Mesendoderm (in vitro differentiated cells): Measurements from ENCODE around the gene GAS2L2.

ENCODE experiments used
- DNase-seq: peaks from one replicate; pipeline ENCODE4 v3.0.0; 2013
- H2AK5ac ChIP-seq: 2 replicates; pipeline ENCODE4 v1.6.1; 2013; ENCODE audit warnings: low read length, inconsistent platforms
- H2BK120ac ChIP-seq: 2 replicates; pipeline ENCODE4 v1.6.1; 2013; ENCODE audit warnings: low read depth, mild to moderate bottlenecking, low read length, moderate library complexity, mixed read lengths
- H2BK15ac ChIP-seq: replicated peaks from 2 replicates; pipeline ENCODE4 v1.6.1; 2013; ENCODE audit warnings: low read depth, mild to moderate bottlenecking, moderate library complexity
- H2BK5ac ChIP-seq: 2 replicates; pipeline ENCODE4 v1.6.1; 2013; ENCODE audit warnings: low read length, inconsistent platforms
- H3K18ac ChIP-seq: 2 replicates; pipeline ENCODE4 v1.6.1; 2013; ENCODE audit warnings: mild to moderate bottlenecking, low read length, mixed read lengths
- H3K23ac ChIP-seq: one replicate; pipeline ENCODE4 v1.6.1; 2013; ENCODE audit warnings: low read length
- H3K27ac ChIP-seq: 2 replicates; pipeline ENCODE4 v1.5.1; 2013; ENCODE audit warnings: low read depth, mild to moderate bottlenecking, inconsistent platforms, low read length, moderate library complexity
- H3K27me3 ChIP-seq: 2 replicates; pipeline ENCODE4 v1.6.1; 2013; ENCODE audit warnings: low read length, control low read depth, mild to moderate bottlenecking, inconsistent platforms; ENCODE audit not compliant: insufficient read depth, poor library complexity
- H3K36me3 ChIP-seq: 2 replicates; pipeline ENCODE4 v1.6.1; 2013; ENCODE audit warnings: low read length, inconsistent platforms; ENCODE audit not compliant: control insufficient read depth, insufficient read depth
- H3K4ac ChIP-seq: one replicate; pipeline ENCODE4 v1.6.1; 2013; ENCODE audit warnings: low read depth, mild to moderate bottlenecking, low read length, moderate library complexity
- H3K4me1 ChIP-seq: 2 replicates; pipeline ENCODE4 v1.6.1; 2013; ENCODE audit warnings: low read depth, low read length, inconsistent platforms; ENCODE audit not compliant: control insufficient read depth
- H3K4me2 ChIP-seq: 2 replicates; pipeline ENCODE4 v1.6.1; 2013; ENCODE audit warnings: low read length
- H3K4me3 ChIP-seq: 2 replicates; pipeline ENCODE4 v1.5.1; 2013; ENCODE audit warnings: mild to moderate bottlenecking, low read length
- H3K56ac ChIP-seq: one replicate; pipeline ENCODE4 v1.6.1; 2013; ENCODE audit warnings: low read length
- H3K79me1 ChIP-seq: 2 replicates; pipeline ENCODE4 v1.6.1; 2013; ENCODE audit warnings: low read length, inconsistent platforms
- H3K79me2 ChIP-seq: 2 replicates; pipeline ENCODE4 v1.6.1; 2013; ENCODE audit warnings: mild to moderate bottlenecking, low read length; ENCODE audit not compliant: control insufficient read depth, insufficient read depth
- H3K9ac ChIP-seq: 2 replicates; pipeline ENCODE4 v1.6.1; 2013; ENCODE audit warnings: low read length, inconsistent platforms
- H4K5ac ChIP-seq: one replicate; pipeline ENCODE4 v1.6.1; 2013; ENCODE audit warnings: low read length
- H4K8ac ChIP-seq: one replicate; pipeline ENCODE4 v1.6.1; 2013; ENCODE audit warnings: low read depth, mild to moderate bottlenecking, control low read depth, low read length, moderate library complexity
- WGBS: extraction: QIAGEN DNeasy Blood & Tissue Kit; methylation state at CpG from one replicate; pipeline ENCODE4 v1.1.7; 2013; ENCODE audit warnings: low lambda C conversion rate, missing lambda C conversion rate; ENCODE audit not compliant: insufficient coverage; ENCODE audit errors: extremely low coverage; 5-methylcytosine and 5-hydroxymethylcytosine counted together

GAS2L2 gene

GRCh38 chr17:35727635-35728034, 25.4 kb downstream of the GAS2L2 start:
- peaks cover 3% of the 10 kb centered on the region for H3K36me3 ChIP-seq
- H2BK15ac ChIP-seq = no peak overlapping the region
- no peak overlapping the region for H3K4ac ChIP-seq
- peaks cover 35% of the 10 kb centered on the region for H3K4me1 ChIP-seq
- no peaks in the 10 kb centered on the region for H3K27me3 ChIP-seq
- no peak overlapping the region for H2AK5ac ChIP-seq
- H3K4me2 ChIP-seq = no peak overlapping the region
- no peak overlapping the region for H2BK120ac ChIP-seq
- no peak overlapping the region for H2BK5ac ChIP-seq
- no peak overlapping the region for H3K9ac ChIP-seq
- no peak overlapping the region for H3K27ac ChIP-seq
- no CpG with 5 or more reads among the region's 5 CpGs for WGBS
- no peak overlapping the region for H3K56ac ChIP-seq
- H4K5ac ChIP-seq = no peak overlapping the region
- no peak overlapping the region for H4K8ac ChIP-seq
- H3K4me3 ChIP-seq = no peak overlapping the region
- no peaks in the 10 kb centered on the region for H3K79me2 ChIP-seq
- H3K23ac ChIP-seq = no peak overlapping the region
- DNase-seq = no peak
- no peak overlapping the region for H3K18ac ChIP-seq
- H3K79me1 ChIP-seq = no peaks in the 10 kb centered on the region

- no CpG with 5 or more reads among the region's 5 CpGs for WGBS
- H2BK120ac ChIP-seq = no peak overlapping the region
- H3K9ac ChIP-seq = no peak overlapping the region
- H3K27me3 ChIP-seq = no peaks in the 10 kb centered on the region
- H3K4me1 ChIP-seq = peaks cover 35% of the 10 kb centered on the region
- H3K4me3 ChIP-seq = no peak overlapping the region
- H3K79me1 ChIP-seq = no peaks in the 10 kb centered on the region
- no peaks in the 10 kb centered on the region for H3K79me2 ChIP-seq
- no peak overlapping the region for H2BK15ac ChIP-seq
- H3K18ac ChIP-seq = no peak overlapping the region
- no peak overlapping the region for H2BK5ac ChIP-seq
- no peak overlapping the region for H4K5ac ChIP-seq
- H3K23ac ChIP-seq = no peak overlapping the region
- no peak overlapping the region for H2AK5ac ChIP-seq
- no peak overlapping the region for H3K4ac ChIP-seq
- DNase-seq = no peak
- H3K27ac ChIP-seq = peak overlapping the region; percentile 51
- no peak overlapping the region for H4K8ac ChIP-seq
- peaks cover 3% of the 10 kb centered on the region for H3K36me3 ChIP-seq
- no peak overlapping the region for H3K56ac ChIP-seq
- no peak overlapping the region for H3K4me2 ChIP-seq
Measured at GRCh38 chr17:35726953-35727460, 26.0 kb downstream of the GAS2L2 start.

GRCh38 chr17:35726127-35726952, 26.7 kb downstream of the GAS2L2 start:
- Histone ChIP-seq H2BK120ac (no peak overlapping the region), H3K27ac (peak overlapping the region; percentile 51), H3K36me3 (peaks cover 3% of the 10 kb centered on the region), H3K4ac (no peak overlapping the region), H3K4me2 (no peak overlapping the region), H2AK5ac (no peak overlapping the region), H3K27me3 (no peaks in the 10 kb centered on the region), H3K56ac (peak overlapping the region; percentile 60), H2BK5ac (peak overlapping the region; percentile 27), H4K5ac (no peak overlapping the region), H3K9ac (peak overlapping the region; percentile 28), H3K23ac (no peak overlapping the region), H3K79me2 (no peaks in the 10 kb centered on the region), H3K79me1 (no peaks in the 10 kb centered on the region), H3K4me1 (peaks cover 35% of the 10 kb centered on the region), H2BK15ac (no peak overlapping the region), H3K4me3 (no peak overlapping the region), H3K18ac (no peak overlapping the region), H4K8ac (no peak overlapping the region)
- DNase-seq = peak; percentile 94
- no CpG with 5 or more reads among the region's 6 CpGs for WGBS

GRCh38 chr17:35725802-35726126, 27.3 kb downstream of the GAS2L2 start:
- WGBS = no CpG with 5 or more reads among the region's 2 CpGs
- Histone ChIP-seq H2BK15ac (no peak overlapping the region), H3K79me1 (no peaks in the 10 kb centered on the region), H3K4ac (no peak overlapping the region), H3K4me2 (no peak overlapping the region), H3K27ac (peak overlapping the region; percentile 51), H3K9ac (peak overlapping the region; percentile 28), H3K23ac (no peak overlapping the region), H3K4me1 (peaks cover 31% of the 10 kb centered on the region), H2BK120ac (no peak overlapping the region), H4K5ac (no peak overlapping the region), H3K4me3 (no peak overlapping the region), H3K18ac (no peak overlapping the region), H3K56ac (peak overlapping the region; percentile 60), H4K8ac (no peak overlapping the region), H3K27me3 (no peaks in the 10 kb centered on the region), H2BK5ac (peak overlapping the region; percentile 27), H3K79me2 (no peaks in the 10 kb centered on the region), H3K36me3 (peaks cover 3% of the 10 kb centered on the region), H2AK5ac (no peak overlapping the region)
- DNase-seq = peak; percentile 49

- H3K27me3 ChIP-seq = no peaks in the 10 kb centered on the region
- no peak overlapping the region for H3K18ac ChIP-seq
- H3K23ac ChIP-seq = no peak overlapping the region
- no peak overlapping the region for H2AK5ac ChIP-seq
- H3K4me3 ChIP-seq = no peak overlapping the region
- no peak overlapping the region for H3K27ac ChIP-seq
- H3K4me2 ChIP-seq = no peak overlapping the region
- no peak overlapping the region for H3K56ac ChIP-seq
- no peak overlapping the region for H2BK5ac ChIP-seq
- H3K79me2 ChIP-seq = no peaks in the 10 kb centered on the region
- no peak overlapping the region for H4K8ac ChIP-seq
- H3K36me3 ChIP-seq = peaks cover 3% of the 10 kb centered on the region
- DNase-seq = no peak
- H4K5ac ChIP-seq = no peak overlapping the region
- H2BK15ac ChIP-seq = no peak overlapping the region
- H3K4me1 ChIP-seq = peaks cover 28% of the 10 kb centered on the region
- no peak overlapping the region for H2BK120ac ChIP-seq
- H3K79me1 ChIP-seq = no peaks in the 10 kb centered on the region
- no CpG with 5 or more reads among the region's 4 CpGs for WGBS
- no peak overlapping the region for H3K9ac ChIP-seq
- H3K4ac ChIP-seq = no peak overlapping the region
Measured at GRCh38 chr17:35725058-35725457, 28.0 kb downstream of the GAS2L2 start.
